Inflammatory macrophage (primary cell): ENCODE measurements around the gene LAMC3.

Experiments
- DNase-seq, 2 donors: peaks; one replicate each; pipeline ENCODE4 v3.0.0-alpha.2; 2020 to 2022
- total RNA-seq, 18 experiments: gene quantifications; one replicate each; lab custom pipeline; 2026; ENCODE audit warnings: mixed read lengths in 6 of 18, inconsistent platforms in 2 of 18; lab: John Stamatoyannopoulos, UW

LAMC3 gene
- 0 to 0.21 (median 0) reads per million in 18 experiments for total RNA-seq

DNA sequence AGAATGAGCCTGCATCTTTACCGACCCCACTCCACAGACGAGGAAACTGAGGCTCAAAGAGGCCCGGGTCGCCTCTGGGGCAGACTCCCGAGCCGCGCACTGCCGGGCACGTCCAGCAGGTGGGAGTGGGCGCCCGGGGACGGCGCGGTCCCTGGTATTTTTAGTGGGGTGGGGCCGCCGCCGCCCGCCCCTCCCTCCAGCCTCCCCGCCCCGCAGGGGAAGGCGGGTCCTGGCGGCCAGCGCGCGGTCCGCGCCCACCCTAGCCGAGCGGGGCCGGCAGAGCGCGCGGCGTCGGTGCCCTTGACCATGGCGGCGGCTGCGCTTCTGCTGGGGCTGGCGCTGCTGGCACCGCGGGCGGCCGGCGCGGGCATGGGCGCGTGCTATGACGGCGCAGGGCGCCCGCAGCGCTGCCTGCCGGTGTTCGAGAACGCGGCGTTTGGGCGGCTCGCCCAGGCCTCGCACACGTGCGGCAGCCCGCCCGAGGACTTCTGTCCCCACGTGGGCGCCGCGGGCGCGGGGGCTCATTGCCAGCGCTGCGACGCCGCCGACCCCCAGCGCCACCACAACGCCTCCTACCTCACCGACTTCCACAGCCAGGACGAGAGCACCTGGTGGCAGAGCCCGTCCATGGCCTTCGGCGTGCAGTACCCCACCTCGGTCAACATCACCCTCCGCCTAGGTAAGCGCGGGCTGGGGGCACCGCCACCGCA, at the start of gene LAMC3:
Gene LAMC3 (plus strand): TSS at position 266 of the 710 bp plus-strand sequence. CDS start 41 bp downstream, at position 307.
- no peak for DNase-seq

DNA sequence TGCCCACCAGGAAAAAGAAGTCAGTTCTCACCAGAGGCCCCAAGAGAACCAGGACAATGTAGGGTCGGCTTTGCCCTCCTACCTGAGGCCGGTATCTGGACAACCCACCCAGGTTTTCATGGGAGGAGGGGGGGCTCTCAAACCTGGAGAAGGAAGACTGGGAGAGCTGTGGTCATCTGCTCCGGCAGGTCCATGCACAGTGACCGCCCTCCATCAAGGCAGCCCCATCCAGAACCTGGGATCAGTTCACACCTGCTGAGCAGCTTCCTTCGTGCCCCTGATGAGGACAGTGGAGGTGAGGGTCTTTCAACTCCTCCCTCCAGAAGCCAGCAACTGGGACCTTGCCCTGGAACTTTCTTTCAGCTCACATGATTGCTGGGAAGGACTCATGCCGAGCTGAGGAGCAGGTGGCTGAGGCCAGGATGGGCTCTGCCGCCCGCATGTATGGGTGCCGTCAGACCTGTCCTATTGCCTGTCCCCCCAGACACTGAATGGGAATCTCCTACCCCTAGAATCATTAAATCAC, 49.1 kb upstream of the LAMC3 start:
- DNase-seq: no peak

DNA sequence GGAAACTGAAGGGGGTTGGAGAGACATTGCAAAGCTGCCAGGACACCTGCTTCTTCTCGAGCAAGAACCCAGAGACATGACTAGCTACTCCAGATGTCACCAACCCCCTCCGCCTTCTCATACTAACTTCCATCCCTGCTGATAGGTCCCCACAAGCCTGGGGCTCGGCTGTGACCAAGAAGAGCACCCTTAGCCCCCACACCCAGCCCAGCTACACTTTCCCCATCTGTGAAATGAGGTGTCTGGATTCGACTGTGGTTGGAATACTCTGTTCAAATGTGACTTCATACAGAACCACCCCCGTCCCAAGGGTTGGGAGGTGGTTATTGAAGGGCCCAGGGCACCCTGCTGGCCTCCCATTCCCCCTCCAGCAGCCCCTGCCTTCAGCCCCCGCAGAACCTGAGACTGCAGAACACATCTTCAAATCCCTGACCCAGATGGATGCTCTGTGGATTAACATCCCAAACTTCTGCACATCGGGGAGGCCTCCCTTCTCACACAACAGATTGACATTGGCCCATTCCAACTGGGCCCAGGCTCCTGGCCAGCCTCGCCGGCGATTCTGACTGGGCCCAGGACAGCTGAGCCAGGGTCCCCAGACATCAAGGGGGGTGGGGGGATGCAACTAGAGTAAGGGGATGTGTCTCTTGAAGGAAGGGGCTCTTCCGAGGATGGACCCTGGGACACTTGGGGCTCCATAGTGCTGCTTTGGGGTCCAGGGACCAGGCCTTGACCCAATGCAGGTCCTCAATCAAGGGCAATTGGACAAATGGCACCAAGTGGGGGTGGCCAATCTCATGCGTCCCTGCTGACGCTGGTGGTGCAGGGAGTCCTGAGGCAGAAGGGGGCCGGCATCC, 48.2 kb upstream of the LAMC3 start:
- no peak for DNase-seq

DNA sequence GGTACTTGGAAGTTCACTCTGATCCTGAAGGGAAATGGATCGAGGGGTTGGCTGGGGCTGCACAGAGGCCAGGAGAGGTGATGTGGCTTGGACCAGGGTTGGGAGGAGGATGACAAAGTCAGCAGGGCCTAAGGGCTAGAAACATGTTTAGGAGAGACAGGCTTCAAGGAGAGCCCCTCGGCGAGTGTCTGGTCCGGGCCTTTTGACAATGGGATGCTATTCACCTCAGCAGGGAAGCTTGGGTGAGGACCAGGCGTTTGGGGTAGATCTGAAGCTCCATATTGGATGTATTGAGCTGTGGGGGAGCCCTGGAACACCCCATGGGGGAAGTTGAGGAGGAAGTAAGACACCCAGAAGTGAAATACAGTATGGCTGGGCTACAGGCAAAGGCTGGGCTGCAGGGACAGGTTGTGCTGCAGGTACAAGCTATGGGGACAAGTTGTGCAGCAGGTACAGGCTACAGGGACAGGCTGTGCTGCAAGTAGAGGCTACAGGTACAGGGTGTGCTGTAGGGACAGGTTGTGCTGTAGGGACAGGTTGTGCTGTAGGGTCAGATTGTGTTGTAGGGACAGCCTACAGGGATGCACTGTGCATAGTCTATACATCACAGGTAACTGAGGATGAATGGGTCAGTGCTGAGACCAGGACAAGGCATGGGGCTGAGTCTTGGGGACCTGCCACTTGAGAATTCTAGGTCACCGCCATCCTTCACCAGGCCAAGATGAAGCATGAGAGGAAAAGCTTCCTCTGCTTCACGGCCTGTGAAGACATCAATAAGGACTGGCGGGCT, 47.3 kb upstream of the LAMC3 start:
- no peak for DNase-seq

DNA sequence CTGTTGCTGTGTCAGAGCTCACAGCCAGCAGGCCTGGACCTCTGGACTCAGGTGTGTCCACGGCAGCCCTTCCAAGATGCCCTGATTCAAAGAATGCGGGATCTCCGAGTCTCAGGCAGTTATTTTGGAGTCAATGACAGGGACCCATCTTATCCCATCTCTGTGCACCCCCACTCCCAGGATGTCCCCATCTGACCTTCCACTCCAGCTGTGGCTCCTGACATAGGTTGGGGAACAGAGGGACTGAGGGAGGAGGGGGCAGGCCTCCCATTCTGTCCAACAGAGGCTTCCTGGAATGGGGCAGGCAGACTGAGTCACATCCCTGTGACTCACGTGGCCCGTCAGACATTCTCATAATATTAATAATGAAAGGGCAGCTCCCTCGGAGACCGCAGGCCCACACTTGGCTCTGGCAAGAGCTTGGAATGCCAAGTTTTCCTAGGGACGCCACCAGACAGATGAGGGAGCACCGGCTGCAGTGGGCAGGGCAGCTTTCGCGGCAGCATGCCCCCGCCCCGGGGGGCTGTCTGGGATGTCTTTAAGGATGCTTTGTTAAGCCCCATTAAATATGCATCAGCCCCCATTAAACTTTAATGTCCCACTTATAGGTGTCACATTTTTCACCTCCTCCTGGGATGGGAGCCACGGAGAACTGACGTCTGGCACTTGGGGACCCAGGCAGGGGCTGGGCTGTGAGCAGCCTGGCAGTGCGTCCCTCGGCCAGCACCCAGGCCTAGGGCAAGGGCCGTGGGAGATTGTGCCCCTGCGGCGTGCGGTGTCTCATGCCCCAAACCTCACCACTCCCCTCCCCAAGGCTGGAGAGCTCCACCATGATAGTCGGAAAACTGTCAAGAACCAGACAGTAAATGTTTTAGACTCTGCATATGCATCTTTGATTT, 46.3 kb upstream of the LAMC3 start:
- no peak for DNase-seq

DNA sequence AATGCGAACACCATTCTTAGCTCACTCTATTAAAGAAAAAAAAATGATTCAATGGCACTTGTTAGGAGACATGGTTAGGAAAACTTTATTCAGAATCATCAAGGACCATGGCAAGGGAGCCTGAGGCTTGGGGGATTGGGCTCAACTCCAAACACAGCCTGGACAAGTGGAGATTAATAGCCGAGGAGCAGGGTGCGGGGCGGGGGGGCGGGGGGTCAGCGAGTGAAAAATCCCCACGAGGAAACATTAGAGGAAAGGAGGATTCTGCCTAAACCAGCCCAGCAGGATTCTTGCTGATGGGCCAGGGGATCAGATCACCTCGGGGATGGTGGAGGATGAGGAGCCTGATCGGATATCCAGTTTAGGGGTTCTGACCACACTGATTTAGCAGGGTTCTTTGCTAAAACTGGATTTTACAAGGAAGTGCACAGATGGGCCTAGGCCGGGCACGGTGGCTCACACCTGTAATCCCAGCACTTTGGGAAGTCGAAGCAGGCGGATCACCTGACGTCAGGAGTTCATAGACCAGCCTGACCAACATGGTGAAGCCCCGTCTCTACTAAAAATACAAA, 45.6 kb upstream of the LAMC3 start:
- no peak for DNase-seq

DNA sequence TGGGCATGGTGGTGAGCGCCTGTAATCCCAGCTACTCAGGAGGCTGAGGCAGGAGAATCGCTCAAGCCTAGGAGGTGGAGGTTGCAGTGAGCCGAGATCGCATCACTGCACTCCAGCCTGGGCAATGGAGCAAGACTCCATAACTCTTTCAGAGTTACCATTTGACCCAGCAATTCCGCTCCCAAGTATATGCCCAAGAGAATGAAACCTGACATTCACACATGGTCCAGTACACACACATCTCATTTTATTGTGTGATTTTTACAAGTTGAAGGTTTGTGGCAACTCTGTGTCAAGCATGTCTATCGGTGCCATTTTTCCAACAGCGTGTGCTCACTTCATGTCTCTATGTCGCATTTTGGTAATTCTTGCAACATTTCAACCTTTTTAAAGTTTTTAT, 45.1 kb upstream of the LAMC3 start:
- no peak for DNase-seq

DNA sequence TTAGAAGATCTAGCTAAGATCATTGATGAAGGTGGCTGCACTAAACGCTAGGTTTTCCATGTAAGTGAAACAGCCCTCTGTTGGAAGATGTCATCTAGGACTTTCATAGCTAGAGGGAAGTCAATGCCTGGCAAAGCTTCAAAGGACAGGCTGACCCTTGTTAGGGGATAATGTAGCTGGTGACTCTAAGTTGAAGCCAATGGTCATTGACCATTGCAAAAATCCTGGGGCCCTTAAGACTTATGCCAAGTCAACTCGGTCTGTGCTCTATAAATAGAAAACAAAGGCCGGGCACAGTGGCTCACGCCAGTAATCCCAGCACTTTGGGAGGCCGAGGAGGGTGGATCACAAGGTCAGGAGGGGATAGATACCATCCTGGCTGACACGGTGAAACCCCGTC, 43.3 kb upstream of the LAMC3 start:
- no peak for DNase-seq

DNA sequence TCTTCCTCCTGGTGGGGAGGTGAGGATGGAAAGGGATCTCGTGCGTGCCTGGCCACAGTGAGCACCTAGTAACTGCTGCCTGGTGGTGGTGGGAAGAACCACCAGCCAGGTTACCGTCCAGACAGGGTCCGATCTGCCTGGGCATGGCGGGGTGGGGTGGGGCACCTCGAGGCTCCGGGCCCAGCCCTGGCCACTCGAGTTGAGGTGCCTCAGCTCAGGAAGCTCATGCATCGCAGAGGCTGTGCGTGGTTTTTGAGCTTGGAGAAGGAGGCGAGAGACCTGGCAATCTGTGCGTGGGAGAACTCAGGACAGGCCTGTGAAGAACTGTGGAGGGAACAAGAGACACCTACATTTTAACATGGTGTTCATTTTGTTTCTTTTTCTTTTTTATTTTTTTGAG, 38.9 kb upstream of the LAMC3 start:
- no peak for DNase-seq

DNA sequence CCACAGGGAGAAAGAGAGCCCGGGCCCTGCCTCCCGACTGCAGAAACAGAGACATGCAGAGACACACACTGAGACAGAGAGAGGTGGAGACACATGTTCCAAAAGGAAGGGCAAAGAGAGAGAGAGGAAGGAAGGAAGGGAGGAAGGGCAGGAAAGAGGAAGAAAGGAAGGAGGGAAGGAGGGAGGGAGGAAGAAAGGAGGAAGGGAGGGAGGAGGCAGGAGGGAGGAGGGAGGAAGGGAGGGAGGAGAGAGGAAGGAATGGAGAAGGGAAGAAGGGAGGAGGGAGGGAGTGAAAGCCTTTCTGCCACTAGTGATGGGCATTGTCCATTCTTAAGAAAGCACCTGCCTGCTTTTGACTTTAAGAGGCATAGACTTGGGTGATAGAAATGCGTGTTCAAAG, 38.1 kb upstream of the LAMC3 start:
- no peak for DNase-seq

DNA sequence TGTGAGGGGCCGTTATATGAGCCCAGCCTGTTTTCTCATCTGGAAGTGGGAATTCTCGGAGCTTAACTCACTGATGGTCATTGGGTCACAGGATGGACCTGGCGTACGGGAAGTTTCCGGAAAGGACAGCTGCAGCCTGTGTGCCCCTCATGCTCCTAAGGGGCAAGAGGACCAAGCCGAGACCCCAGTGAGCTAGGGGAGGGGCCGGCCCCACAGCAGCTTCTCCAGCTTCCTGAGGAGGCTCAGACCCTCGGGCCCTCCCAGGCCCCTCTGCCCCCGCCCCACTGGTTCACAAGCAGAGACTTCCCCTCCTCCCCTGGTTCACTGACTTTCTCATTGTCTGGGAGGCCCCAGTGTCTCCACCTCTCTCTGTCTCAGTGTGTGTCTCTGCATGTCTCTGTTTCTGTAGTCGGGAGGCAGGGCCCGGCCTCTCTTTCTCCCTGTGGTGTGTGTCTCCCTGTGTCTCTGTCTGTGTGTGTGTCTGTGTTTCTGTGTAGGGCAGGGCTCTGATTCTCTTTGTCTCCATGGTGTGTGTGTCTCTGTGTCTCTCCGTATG, 37.6 kb upstream of the LAMC3 start:
- DNase-seq: no peak

DNA sequence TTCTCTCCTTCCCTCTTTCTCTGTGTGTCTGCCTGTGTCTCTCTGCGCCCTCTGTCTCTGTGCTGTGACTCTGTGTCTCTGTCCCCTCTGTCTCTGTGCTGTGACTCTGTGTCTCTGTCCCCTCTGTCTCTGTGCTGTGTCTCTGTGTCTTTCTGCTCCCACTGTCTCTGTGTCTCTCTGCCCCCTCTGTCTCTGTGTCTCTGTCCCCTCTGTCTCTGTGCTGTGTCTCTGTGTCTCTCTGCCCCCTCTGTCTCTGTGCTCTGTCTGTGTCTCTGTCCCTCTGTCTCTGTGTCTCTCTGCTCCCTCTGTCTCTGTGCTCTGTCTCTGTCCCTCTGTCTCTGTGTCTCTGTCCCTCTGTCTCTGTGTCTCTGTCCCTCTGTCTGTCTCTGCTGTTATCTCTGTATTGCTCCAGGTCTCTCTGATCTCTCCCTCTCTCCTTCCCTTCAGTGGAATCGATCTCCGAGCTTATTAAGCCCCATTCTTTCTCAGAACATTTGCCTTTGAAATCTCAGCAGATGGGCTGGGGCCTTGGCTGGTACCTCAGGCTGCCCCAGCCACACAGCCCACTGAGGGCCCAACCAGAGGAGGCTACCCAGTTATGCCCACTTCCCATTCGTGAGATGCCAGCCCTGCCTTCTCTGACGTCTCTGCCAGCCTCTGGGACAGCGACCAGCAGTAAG, 36.6 kb upstream of the LAMC3 start:
- no peak for DNase-seq

DNA sequence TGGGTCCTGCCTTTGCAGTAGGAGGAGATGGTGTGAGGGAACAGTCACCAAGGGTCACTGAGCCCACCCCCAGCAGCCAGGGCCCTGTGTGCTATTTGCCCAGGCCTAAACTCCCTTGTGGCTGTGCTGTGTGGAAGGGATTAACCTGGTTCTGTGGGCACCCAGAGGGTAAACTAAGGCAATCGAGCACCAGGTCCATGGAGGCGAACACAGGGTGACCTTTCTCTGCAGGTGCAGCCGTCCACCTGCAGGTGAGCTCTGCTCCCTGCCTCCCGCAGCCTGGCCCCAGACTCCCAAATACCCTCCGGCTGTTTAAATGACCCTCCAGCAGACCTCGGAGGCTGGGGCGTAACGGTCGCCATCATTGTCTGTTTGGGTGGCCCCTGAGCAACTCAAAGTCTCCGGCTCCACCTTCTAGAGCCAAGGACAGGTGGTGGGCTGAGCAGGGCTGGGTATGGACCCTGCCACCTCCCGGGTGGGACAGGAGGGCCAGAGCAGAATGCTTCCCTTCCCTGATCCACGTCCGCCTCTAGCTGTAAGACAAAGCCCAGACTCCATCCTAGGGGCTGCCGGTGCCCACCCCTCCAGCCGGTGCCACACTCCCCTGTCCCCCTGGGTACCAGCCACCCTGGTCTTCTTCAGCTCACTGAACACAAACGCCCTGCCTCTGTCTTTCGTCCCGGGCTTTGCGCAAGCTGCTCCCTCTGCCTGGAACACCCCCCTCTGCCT, 35.9 kb upstream of the LAMC3 start:
- no peak for DNase-seq

DNA sequence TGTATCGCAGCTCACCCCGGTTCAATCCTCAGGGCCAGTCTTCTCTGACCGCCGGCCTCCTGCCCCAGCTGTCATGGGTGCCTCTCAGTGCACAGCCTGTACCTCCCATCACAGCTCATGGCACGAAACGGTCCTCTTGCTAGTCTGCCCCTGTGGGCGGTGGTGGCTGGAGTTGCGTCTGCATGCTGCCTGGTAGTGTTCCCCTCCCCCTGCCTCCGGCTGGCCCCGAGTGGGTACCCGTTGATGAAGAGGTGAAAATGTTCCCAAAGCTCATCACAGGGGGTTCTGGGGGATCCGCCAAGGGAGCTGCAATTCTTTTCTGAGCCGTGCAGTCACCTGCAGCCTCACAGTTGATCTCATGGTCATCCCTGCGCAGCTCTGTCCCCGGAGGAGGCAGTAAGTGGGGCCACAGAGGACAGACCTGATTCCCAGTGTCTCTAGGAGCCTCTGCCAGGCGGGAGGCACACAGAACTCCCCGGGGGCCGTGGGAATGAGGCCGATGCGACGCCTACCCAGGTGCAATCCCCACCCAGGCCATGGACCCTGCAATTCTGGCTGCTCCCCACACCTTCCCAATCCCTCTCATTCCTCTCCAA, 35.2 kb upstream of the LAMC3 start:
- DNase-seq: no peak

DNA sequence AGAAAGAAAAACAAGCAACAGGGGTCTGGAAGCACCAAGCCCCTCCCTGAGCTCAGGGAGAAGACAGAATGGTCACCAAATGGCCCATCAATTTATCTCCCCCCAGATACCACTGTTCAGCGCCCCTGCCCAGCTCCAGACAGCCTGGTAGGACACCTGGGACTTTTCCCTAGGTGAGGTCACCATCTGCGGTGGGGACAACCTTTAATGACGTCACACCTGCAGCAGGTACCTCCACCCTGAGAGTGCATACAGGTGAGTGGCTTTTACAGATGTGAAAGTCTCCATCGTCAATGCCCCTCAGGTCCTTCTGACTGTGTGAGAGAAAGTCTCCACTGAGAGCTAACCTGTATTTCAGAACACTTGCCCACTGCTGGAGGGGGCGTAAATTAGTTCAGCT, 34.3 kb upstream of the LAMC3 start:
- DNase-seq: no peak

DNA sequence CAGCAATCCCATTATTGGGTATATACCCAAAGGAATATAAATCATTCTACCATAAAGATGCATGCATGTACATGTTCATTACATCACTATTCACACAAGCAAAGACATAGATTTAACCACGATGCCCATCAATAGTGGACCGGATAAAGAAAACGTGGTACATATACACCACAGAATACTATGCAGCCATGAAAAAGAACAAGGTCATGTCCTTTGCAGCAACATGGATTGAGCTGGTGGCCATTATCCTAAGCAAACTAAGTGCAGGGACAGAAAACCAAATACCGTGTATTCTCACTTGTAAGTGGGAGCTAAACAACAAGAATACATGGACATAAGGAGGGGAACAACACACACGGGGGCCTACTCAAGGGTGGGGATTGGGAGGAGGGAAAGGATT, 33.8 kb upstream of the LAMC3 start:
- no peak for DNase-seq

DNA sequence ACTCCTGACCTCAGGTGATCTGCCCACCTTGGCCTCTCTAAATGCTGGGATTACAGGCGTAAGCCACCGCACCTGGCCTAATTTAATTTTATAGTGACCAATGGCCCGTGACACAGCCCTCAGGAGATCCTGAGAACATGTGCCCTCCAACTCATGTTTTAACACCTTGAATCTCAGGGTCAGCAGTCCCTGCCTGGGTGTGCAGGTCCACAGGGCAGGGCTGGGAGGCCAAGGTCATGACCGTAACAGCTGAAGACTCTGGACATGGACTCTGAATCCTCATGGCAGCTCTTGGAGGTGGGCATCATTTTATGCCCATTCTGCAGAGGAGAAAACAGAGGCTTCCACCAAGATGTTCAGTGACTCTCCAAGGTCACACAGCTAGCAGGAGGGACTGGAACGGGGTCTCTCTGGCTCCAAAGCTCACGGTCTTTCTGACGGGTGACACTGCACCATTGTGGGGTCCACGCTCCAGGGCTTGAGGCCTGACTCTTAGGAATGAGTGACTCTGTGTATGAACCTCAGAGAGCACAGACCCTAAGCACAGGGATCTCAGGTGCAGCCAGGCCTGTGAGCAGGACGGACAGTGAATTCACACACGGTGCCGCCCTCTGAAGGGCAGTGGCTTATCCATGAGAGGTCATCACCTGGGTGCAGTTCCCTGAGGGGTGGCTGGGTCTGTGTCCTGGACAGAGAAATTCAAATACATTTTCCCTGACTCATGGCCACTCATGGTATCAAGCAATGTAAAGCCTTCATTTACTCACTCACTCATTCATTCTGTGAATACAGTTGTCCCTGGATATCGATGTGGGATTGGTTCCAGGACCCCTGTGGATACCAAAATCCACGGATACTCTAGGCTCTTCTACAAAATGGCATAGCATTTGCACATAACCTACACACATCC, 32.8 kb upstream of the LAMC3 start:
- DNase-seq: no peak

DNA sequence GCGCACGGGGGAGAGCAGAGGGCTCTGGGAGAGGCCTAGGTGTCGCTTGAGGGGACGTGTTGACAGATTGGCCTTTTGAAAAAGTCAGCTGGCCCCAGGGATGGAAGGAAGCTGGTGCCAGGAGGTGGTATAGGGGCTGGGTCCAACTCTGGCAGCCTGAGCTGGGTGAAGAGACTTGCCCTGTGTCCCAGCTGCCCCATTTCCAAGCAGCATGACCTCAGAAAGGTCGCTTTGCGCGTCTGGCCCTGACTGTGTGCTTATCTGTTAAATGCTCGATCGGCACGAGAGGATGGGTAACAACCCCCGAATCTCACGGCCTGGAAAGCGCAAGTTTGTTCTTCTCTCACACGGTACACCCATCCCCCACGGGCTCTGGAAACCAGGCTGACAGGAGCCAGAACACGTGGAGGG, 31.2 kb upstream of the LAMC3 start:
- no peak for DNase-seq
